Testis (tissue), 3 donors: ENCODE data around the gene RPLP2. TPM values are rescaled to one million over a fixed set of nuclear protein-coding genes. Genes with fewer than 3 reads are reported as not detected.
A peak's percentile ranks its signal among the peaks of the same experiment; 100 is the strongest.

Source experiments
- DNase-seq: peaks from one replicate; pipeline ENCODE4 v3.0.0-alpha.2; 2019
- H3K27ac ChIP-seq, 2 donors: fragments of 200-600 bp; sonication (generic); one replicate each; pipeline ENCODE4 v1.5.1; 2019
- H3K27me3 ChIP-seq: fragments of 200-600 bp; sonication (generic); one replicate; pipeline ENCODE4 v1.5.1; 2019
- H3K36me3 ChIP-seq: fragments of 200-600 bp; sonication (generic); one replicate; pipeline ENCODE4 v1.5.1; 2017; ENCODE audit warnings: low read depth; ENCODE audit errors: missing control alignments
- H3K4me1 ChIP-seq: fragments of 200-600 bp; sonication (generic); one replicate; pipeline ENCODE4 v1.5.1; 2019
- H3K4me3 ChIP-seq, 2 donors: fragments of 200-600 bp; sonication (generic); one replicate each; pipeline ENCODE4 v1.5.1; 2017 to 2019
- H3K9me3 ChIP-seq: fragments of 200-600 bp; sonication (generic); one replicate; pipeline ENCODE4 v1.5.1; 2017
- POLR2A ChIP-seq: fragments of 450-650 bp; IDR thresholded peaks from one replicate; pipeline ENCODE4 v1.6.1; 2017; ENCODE audit warnings: antibody characterized with exemption, mild to moderate bottlenecking, moderate library complexity
- WGBS, 2 donors: methylation state at CpG; one replicate each; pipeline ENCODE4 v1.1.5; 2018; 5-methylcytosine and 5-hydroxymethylcytosine counted together
- intact Hi-C: fragments of 100-400 bp; cut with DNase I; formaldehyde crosslinking; loops from one replicate; pipeline ENCODE4 v1.15.1; 2023; ENCODE audit warnings: low total_unique reads
- polyA plus RNA-seq: library from polyadenylated mRNA; stranded (reverse); fragments of 350-450 nt; fragmentation: Illumina TruSeq; extraction: RNeasy Lipid Tissue Mini Kit (QIAGEN cat#74804); gene quantifications from one replicate; pipeline ENCODE4 v1.2.3, GENCODE V29; 2014; ENCODE audit warnings: low read depth, low replicate concordance; ENCODE audit not compliant: insufficient read depth
- total RNA-seq, 2 donors: library from RNA; depleted of rRNA; stranded (reverse); fragments of >200 nt; gene quantifications; one replicate each; pipeline ENCODE4 v1.2.3, GENCODE V29; 2016
- TF ChIP-seq, protein P1 (sequence below), 3 experiments: fragments of 450-650 bp in 2 of 3; fragments of 200-600 bp in 1 of 3; sonication (generic) in 1 of 3; IDR thresholded peaks; one replicate each; pipeline ENCODE4 v1.5.1; 2016 to 2019; ENCODE audit warnings: antibody characterized with exemption in 3 of 3, mild to moderate bottlenecking in 2 of 3, moderate library complexity in 1 of 3

Gene RPLP2
- total and polyA plus RNA-seq, 3 donors from 2014 or later, result 193 to 943 (median 864) TPM

DNA sequence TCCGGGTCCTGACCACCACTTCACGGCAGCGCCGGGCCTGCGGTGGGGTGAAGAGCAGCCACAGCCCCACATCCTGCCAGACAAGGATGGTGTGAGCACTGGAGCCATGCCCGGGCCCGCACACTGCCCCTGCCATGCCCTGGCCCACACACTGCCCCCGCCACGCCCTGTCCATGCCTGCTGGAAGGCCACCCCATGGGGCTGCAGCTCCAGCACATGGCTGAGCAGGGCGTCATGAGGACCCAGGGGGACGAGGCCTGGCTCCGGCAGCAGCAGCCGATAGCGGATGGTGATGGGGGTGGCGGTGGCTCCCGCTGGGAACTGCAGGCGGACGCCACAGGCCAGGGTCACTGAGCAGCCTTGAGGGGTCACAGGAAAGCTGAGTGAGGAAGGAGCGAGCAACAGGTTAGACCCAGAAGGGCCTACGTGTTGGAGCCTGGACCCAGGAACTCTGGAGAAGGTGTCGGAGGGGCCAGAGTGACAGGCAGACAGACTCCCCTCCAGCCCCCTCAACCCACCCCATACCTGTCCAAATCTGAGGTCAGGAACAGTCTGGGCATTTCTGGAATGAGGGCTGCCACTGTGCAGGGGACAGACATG lies 7.6 kb upstream of the RPLP2 start:
- intact Hi-C loops, result no loop called here
- Histone ChIP-seq H3K9me3 (no peaks in the 10 kb centered on the region), H3K4me3 (no peak overlapping the region), H3K27me3 (no peaks in the 10 kb centered on the region), H3K36me3 (no peaks in the 10 kb centered on the region), H3K27ac (no peak overlapping the region), H3K4me1 (peaks cover 21% of the 10 kb centered on the region)
- WGBS, 2 donors, result 93 to 97% methylated on average over 6 to 14 of the region's 21 CpGs
- no peak for DNase-seq
- TF ChIP-seq, protein P1, sequence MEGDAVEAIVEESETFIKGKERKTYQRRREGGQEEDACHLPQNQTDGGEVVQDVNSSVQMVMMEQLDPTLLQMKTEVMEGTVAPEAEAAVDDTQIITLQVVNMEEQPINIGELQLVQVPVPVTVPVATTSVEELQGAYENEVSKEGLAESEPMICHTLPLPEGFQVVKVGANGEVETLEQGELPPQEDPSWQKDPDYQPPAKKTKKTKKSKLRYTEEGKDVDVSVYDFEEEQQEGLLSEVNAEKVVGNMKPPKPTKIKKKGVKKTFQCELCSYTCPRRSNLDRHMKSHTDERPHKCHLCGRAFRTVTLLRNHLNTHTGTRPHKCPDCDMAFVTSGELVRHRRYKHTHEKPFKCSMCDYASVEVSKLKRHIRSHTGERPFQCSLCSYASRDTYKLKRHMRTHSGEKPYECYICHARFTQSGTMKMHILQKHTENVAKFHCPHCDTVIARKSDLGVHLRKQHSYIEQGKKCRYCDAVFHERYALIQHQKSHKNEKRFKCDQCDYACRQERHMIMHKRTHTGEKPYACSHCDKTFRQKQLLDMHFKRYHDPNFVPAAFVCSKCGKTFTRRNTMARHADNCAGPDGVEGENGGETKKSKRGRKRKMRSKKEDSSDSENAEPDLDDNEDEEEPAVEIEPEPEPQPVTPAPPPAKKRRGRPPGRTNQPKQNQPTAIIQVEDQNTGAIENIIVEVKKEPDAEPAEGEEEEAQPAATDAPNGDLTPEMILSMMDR (IDR thresholded peaks at IDR 0.05), result no peak
- no peak for TF ChIP-seq POLR2A

- 92 to 93% methylated on average over 18 to 28 of the region's 28 CpGs for WGBS, 2 donors
- H3K27me3 ChIP-seq, result no peaks in the 10 kb centered on the region
Observed at GRCh38 chr11:802693-803466, 6.9 kb upstream of the RPLP2 start.

DNA sequence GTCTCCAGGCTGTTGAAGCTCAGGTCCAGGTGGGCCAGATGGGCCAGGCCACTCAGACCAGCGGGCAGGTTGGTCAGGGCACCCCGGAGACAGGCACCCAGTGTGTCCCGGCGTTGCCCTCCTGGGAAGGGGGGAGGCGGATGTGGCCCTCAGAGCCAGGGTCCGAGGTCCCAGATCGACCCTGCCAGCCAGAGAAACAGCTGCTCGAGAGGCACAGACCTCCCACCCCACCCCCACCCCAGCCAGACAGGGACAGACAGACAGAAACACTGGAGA lies 6.4 kb upstream of the RPLP2 start:
- Histone ChIP-seq H3K4me1 (peaks cover 19% of the 10 kb centered on the region), H3K9me3 (no peaks in the 10 kb centered on the region), H3K27me3 (no peaks in the 10 kb centered on the region), H3K36me3 (no peaks in the 10 kb centered on the region), H3K4me3 (no peak overlapping the region), H3K27ac (no peak overlapping the region)
- TF ChIP-seq, protein P1 (IDR thresholded peaks at IDR 0.05), result no peak
- no peak for TF ChIP-seq POLR2A
- intact Hi-C loops, result no loop called here
- no peak for DNase-seq
- 87 to 90% methylated on average over 7 to 8 of the region's 8 CpGs for WGBS, 2 donors

More at GRCh38 chr11:802693-803466, 6.9 kb upstream of the RPLP2 start:
- no peaks in the 10 kb centered on the region for H3K36me3 ChIP-seq
- intact Hi-C loops, result no loop called here
- H3K4me1 ChIP-seq, result peaks cover 19% of the 10 kb centered on the region
- H3K27ac ChIP-seq, result no peak overlapping the region
- DNase-seq, result no peak
- TF ChIP-seq, protein P1 (IDR thresholded peaks at IDR 0.05), result no peak
- TF ChIP-seq POLR2A, result no peak
- H3K9me3 ChIP-seq, result no peaks in the 10 kb centered on the region
- no peak overlapping the region for H3K4me3 ChIP-seq

DNA sequence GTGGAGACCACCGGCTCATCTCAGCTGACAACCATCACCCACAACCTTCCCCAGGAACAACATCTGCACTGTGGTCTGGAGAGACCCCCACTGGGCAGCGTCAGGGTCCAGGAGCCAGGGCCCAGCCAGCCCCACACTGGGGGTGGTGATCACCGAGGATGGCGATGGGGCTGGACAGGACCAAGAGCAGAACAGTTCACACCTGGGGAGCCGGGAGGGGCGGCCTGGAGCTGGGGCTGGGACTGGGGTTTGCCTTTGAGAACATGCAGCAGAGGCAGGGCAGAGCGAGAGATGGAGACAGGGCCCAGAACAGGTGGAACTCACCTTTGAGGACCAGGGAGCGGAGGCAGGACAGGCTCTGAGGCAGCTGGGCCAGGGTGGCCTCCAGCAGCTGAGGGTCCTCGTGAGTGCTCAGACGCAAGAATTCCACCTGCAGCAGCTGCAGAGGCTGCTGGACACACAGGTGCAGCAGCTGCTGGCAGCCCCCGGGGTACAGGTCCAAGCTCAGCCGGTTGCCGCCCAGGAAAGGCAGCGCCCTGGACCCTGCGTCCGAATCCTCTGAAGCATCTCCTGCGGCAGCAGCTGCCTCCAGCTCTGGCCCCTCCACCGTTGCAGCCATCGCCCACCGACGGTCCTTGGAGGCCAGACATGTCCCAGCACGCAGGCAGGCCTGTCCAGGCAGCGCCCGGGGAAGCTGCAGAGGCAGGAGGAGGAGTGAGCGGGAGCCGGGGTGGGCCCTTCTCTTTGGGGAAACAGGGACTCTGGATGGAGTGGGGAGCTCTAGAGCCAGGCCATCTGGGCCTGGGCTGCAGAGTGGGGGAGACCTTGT lies 5.8 kb upstream of the RPLP2 start:
- intact Hi-C loops, result no loop called here
- no peak for DNase-seq
- TF ChIP-seq, protein P1 (IDR thresholded peaks at IDR 0.05), result no peak
- no peak for TF ChIP-seq POLR2A
- Histone ChIP-seq H3K36me3 (no peaks in the 10 kb centered on the region), H3K27me3 (no peaks in the 10 kb centered on the region), H3K9me3 (no peaks in the 10 kb centered on the region), H3K4me3 (peak overlapping the region in 1 of 2 donors; percentile 67), H3K27ac (no peak overlapping the region), H3K4me1 (peaks cover 21% of the 10 kb centered on the region)
- 58 to 88% methylated on average over 6 to 25 of the region's 26 CpGs for WGBS, 2 donors
